ENCODE results near the gene COL5A1. TPM values are rescaled to one million over a fixed set of nuclear protein-coding genes. Genes with fewer than 3 reads are reported as not detected.
"Not testable (repeated sequence)": the region's sequence is repeated elsewhere in the genome, so short reads cannot be mapped to it uniquely, and the experiment has no call there.

COL5A1 gene
- total RNA-seq, 1 experiment from 2014 or later = 277 TPM

DNA sequence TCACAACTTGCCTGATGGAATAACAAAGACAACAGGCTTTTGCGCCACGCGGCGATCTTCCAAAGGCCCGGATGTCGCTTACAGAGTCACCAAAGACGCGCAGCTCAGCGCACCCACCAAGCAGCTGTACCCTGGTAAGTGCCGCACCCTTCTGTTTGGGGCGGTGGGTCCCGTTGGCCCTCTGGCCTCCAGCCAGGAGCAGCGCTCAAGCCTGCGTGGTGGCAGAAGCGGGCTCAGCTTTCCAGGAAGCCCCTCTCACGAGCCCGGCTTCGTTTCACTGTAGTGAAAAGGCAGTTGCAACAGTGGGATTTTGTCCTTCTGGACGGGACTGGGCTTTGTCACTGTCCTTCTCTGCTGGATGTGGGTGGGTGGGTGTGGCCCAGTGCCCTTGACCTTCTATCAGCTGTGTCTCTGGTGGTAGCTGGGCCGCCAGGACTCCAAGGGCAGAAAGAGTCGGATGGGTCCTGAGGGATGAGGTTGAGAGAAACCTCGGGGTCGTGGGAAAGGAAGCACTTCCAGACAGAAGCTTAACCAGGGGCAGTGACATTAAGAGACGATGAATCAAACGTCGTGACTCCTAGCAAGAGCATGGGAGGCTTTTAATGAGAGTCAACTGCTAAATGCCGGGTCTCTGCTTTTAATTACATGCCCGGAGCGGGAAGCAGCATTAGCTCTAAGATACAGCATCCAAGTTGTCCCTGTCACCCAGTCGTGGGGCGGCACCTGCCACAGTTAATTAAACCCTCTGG, 49.5 kb downstream of the COL5A1 start:
- DNase-seq (ENCODE audit: low read depth) = no peak

GRCh38 chr9:134691695-134692572, 50.3 kb downstream of the COL5A1 start:
- no peak for DNase-seq (ENCODE audit: low read depth)

GRCh38 chr9:134692573-134692860, 50.9 kb downstream of the COL5A1 start:
- no peak for DNase-seq (ENCODE audit: low read depth)

DNA sequence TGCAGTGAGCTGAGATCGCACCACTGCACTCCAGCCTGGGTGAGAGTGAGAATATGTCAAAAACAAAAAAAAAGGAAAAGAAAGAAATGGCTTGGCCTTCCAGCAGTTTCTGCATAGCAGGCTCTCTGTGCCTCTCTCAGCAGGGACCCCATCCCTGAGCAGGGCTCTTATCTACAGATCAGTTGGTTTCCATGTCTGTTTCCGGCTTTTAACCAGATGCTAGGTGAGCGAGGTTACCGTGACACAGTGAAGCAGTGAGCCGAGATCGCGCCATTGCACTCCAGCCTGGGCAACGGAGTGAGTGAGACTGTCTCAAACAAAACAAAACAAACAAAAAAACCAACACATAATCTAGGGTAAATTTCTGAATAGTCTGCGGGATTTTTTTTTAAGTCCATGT, 51.4 kb downstream of the COL5A1 start:
- DNase-seq (ENCODE audit: low read depth) = no peak

DNA sequence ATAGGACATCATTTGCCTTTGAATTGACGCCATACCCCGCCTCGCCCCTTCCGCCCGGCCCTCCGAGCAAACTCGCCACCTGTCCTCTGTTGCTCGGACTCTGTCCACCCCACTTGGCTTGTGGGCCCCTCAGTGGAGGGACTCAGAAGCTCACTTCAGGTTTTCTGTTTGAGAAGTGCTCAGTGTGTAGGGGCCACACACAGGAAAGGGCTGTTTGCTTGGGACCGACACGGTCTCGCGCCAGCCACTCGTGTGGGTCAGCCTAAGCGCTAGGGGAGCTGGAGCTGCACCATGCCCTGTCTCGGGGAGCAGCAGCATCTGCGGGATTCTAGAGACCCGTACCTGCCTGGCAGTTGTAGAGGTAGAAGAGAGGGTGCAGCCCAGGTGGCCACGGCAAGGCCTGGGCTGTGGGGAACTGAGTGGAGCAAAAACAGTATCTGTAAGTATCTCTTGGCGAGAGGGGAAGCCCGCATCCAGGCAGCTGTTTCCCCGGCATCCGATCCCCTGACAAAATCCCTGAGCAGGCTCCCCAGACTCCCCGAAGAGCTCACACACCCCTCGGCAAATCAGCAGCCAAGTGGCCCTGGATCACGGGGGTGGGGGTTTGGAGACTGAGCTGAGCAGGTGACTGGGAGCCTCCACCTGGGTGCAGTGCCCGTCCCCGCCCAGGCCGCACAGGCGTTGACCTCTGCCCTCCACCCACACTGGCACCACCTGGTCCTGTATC, 52.2 kb downstream of the COL5A1 start:
- no peak for DNase-seq (ENCODE audit: low read depth)

DNA sequence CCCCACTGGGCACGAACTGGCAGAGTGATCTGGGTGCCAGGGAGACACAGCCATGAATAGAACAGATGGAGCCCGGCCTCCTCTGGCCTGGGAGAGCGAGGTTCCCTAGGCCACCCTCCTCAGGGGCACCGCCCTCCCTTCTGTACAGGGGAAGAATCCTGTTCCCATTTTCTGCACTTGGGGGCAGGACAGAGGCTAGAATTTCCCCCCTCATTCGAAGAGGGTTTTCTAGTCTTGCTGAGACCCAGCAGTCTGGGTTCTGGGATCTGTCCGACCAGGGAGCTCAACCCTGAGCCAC, 52.7 kb downstream of the COL5A1 start:
- no peak for DNase-seq (ENCODE audit: low read depth)

DNA sequence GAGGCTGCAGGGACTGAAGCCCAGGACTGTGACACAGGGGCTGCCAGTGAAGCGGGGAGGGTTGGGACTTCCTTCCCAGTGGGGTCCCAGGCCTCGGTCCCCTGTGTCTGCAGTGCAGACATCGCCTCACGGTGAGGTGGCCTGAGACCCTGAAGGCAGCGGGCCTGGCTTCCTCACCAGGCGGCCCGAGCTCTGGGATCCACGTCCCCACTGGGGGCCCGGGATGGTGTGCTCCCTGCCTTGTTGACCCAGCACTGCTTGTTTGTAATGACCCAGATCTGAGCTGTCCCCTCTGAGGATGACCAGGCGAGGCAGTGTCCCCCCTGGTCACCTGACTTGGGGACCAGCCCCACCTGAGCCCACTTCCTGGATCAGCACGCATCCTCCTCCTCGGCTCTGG, 53.1 kb downstream of the COL5A1 start:
- no peak for DNase-seq (ENCODE audit: low read depth)

GRCh38 chr9:134695144-134695543, 53.5 kb downstream of the COL5A1 start:
- DNase-seq (ENCODE audit: low read depth) = no peak

DNA sequence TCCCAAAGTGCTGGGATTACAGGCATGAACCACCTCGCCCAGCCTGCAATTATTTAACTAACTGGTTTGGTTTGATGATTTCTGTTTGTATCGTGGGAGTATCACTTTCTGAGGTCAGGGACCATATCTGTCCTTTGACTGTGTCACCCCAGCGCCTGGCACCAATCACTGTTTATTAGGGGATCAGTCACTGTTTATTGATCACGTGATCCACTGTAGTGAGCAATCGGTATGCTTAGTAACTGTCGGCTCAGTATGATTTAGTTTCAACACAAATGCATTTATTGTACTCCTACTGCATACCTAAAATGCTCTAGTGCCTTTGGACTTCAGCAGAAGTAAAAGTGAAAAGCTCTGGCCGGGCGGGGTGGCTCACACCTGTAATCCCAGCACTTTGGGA, 54.8 kb downstream of the COL5A1 start:
- DNase-seq (ENCODE audit: low read depth) = no peak

DNA sequence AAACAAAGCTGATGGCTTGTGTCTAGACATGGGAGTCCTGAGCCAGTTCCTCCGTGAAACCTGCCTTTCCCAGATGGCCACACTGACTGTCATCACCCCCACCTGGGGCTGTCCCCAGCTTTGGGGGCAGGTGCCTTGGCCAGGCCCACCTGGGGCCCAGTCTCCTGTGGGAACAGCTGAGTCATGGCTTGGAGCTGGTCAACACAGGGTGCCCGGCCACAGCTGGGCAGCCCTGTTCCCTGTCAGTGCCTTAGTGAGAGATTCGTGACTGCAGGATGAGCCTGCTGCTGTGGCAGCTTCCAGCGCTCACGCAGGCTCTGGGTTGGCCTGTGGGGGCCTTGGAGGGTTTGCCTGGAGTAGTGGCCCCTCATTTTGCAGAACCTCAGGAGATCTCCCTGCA, 56.5 kb downstream of the COL5A1 start:
- DNase-seq (ENCODE audit: low read depth) = no peak

GRCh38 chr9:134698587-134699342, 57.2 kb downstream of the COL5A1 start:
- no peak for DNase-seq (ENCODE audit: low read depth)

- no peak for DNase-seq (ENCODE audit: low read depth)
Observed at GRCh38 chr9:134699343-134699740, 57.7 kb downstream of the COL5A1 start.

DNA sequence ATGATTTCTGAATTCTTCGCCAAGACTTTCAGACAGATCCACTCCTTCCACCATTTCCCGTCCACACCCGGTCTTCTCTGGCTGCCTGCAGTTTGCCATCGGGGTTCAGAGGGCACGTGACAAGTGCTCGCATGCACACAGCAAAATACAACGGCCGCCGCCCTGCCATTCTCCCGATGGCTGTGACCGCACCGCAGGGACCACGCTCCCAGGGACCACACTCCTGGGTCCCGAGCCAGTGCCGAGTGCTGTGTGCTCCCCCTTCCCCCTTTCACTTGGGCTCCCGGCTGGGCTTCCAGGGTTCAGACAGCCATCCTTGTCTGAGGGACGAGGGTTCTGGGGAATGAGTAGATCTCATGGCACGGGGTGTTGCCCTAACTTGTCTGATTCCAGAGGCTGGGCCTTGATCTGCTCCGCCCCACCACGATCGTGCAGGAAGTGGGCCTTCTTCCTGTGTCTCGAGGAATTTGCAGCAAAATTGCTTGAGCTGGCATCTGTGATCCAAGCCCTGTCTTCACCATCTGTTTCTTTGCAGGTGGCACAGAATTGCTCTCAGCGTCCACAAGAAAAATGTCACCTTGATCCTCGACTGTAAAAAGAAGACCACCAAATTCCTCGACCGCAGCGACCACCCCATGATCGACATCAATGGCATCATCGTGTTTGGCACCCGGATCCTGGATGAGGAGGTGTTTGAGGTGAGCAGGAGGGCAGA, 59.2 kb downstream of the COL5A1 start:
- DNase-seq (ENCODE audit: low read depth) = no peak

DNA sequence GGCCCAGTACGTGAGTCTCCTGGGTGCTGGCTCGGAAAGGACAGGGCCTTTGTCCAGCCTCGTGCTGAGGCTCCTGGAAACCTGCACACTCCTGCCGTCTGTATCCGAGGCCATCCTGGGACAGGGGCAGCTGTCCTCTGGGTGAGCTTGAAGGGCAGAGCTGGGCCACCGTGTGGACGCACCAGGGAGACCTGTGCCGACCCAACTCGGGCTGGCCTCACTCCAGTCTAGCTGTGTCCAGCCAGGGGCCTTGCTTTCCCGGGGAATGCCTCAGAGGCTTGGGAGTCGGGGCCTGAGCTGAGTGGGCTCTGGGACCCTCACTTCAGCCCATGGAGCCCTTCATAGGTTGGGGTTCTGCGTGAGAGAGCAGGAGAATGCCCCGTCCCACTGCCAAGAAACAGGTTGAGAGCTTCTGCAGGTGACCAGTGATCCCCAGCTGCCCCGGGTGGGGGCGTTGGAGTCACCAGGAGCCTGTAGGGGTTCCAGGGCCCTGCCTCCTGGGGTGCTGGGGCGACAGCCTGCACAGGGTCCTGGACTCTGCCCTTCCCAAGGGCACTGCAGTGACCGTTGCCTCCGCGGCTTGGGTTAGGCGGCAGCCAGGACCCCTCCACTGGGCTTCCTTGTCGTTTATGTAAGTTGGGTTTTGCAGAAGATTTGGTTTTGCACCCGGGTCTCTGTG, 60.1 kb downstream of the COL5A1 start:
- no peak for DNase-seq (ENCODE audit: low read depth)

- DNase-seq (ENCODE audit: low read depth) = no peak
Observed at GRCh38 chr9:134702291-134702690, 60.7 kb downstream of the COL5A1 start.

GRCh38 chr9:134703730-134704114, 62.1 kb downstream of the COL5A1 start:
- not testable (repeated sequence) for DNase-seq (ENCODE audit: low read depth)

DNA sequence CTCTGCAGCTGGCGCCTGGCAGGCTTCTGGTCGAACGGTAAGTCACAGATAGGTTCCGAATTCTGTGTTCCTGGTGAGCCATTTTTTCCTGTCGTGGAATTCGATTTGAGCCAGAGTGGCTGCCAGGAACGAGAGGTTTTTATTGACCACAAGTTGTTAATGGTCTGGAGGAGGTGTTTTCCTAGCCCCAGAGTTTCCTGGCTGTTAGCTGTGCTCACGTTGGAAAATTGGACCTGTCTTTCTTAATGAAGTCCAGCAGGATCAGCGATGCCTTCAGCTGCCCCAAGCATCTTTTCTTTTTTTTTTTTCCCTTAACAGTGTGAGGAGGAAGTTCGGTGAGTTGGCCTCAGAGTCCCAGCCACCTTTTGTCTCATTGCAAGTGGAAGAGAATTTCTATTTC, 62.9 kb downstream of the COL5A1 start:
- DNase-seq (ENCODE audit: low read depth) = no peak

DNA sequence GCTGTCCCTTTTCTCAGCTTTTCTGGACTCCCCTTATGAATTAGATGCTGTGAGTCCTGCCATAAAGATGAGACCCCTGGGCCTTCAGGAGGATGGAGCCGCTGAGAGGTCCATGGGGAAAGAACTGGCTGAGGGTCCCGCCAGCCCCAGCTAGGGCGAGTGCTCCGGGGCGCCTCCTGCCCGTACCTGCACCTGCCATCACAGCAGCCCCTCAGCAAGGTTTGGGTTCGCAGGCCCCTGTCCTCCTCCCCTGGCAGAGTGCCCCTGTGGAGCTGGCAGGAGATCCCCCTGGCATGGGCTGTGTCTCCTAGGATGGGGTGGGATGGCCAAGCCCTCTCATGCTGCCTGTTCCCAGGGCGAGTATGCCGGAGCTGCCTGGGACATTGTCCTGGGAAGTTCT, 64.2 kb downstream of the COL5A1 start:
- no peak for DNase-seq (ENCODE audit: low read depth)

GRCh38 chr9:134706522-134706921, 64.9 kb downstream of the COL5A1 start:
- DNase-seq (ENCODE audit: low read depth) = peak; percentile 31

DNA sequence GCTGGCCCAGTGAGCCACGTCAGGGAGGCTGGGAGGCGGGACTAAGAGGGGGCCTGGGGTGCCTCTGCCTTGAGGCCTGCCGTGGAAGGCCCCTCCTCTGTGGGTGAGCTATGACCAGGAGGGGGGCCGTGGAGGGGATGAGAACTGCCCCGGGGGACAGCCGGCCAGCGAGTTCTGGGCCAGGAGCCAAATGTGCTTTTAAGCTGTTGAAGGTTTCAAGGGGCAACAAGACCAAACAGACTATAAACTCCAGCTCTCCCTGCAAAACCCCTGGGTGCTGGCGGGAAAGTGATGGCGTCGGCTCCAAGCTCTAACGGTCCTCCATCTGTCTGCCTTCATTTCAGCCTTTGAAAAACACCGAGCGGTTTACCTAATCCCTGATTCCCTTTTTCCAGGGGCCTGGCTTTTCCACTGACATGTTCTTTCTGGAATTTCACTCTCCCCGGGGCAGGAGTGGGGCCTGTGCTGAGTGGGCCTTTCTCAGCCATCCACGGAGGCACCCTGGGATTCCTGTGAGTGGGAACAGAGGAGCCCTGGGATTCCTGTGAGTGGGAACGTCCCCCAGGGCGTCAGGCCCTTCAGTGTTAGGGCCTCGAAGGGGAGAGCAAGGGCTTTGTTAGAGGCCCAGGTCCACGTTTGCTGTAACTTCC, 65.6 kb downstream of the COL5A1 start:
- DNase-seq (ENCODE audit: low read depth) = peak; percentile 90

Data from M059J (cell line).